OCI-LY1 (cell line): ENCODE data around the gene RABGAP1L.
A peak's percentile ranks its signal among the peaks of the same experiment; 100 is the strongest.

Source experiments
- H2AFZ ChIP-seq: fragments of 200-600 bp; sonication (generic), shearing (Covaris generic); 2 replicates; pipeline ENCODE4 v1.6.0; 2014; ENCODE audit warnings: antibody characterized with exemption, mild to moderate bottlenecking, low read length
- H3F3A ChIP-seq: fragments of 200-600 bp; sonication (generic), shearing (Covaris generic); 2 replicates; pipeline ENCODE4 v1.6.0; 2014; ENCODE audit warnings: mild to moderate bottlenecking, antibody characterized with exemption, low read length, moderate library complexity; ENCODE audit not compliant: insufficient read depth
- H3K27ac ChIP-seq: fragments of 200-600 bp; sonication (generic); 2 replicates; pipeline ENCODE4 v1.5.1; 2014; ENCODE audit warnings: low read length, mixed run types, mild to moderate bottlenecking, low read depth; ENCODE audit not compliant: poor library complexity, severe bottlenecking
- H3K27me3 ChIP-seq: fragments of 200-600 bp; sonication (generic); 2 replicates; pipeline ENCODE4 v1.6.0; 2014; ENCODE audit warnings: antibody characterized with exemption, mild to moderate bottlenecking, low read length, moderate library complexity; ENCODE audit not compliant: insufficient read depth
- H3K36me3 ChIP-seq: fragments of 200-600 bp; sonication (generic); 2 replicates; pipeline ENCODE4 v1.6.1; 2014; ENCODE audit warnings: mild to moderate bottlenecking, antibody characterized with exemption, low read length, moderate library complexity, mixed read lengths; ENCODE audit not compliant: insufficient read depth
- H3K4me1 ChIP-seq: fragments of 200-600 bp; sonication (generic); 2 replicates; pipeline ENCODE4 v1.5.1; 2014; ENCODE audit warnings: mild to moderate bottlenecking, low read length, moderate library complexity; ENCODE audit not compliant: insufficient read depth, severe bottlenecking
- H3K4me2 ChIP-seq: fragments of 200-600 bp; sonication (generic), shearing (Covaris generic); 2 replicates; pipeline ENCODE4 v1.6.1; 2014; ENCODE audit warnings: low read length
- H3K4me3 ChIP-seq: fragments of 200-600 bp; sonication (generic); 2 replicates; pipeline ENCODE4 v1.5.1; 2014; ENCODE audit warnings: low read length, low read depth, mild to moderate bottlenecking, mixed read lengths; ENCODE audit not compliant: poor library complexity, severe bottlenecking
- H3K79me2 ChIP-seq: fragments of 200-600 bp; shearing (Covaris generic); 2 replicates; pipeline ENCODE4 v1.6.1; 2016; ENCODE audit warnings: mixed run types, low read length, mixed read lengths; ENCODE audit not compliant: insufficient read depth
- H3K9ac ChIP-seq: fragments of 200-600 bp; sonication (generic), shearing (Covaris generic); 2 replicates; pipeline ENCODE4 v1.6.1; 2014; ENCODE audit warnings: mild to moderate bottlenecking, low read length, mixed read lengths
- H3K9me2 ChIP-seq: fragments of 200-600 bp; sonication (generic), shearing (Covaris generic); 2 replicates; pipeline ENCODE4 v1.6.1; 2014; ENCODE audit warnings: low read depth, mild to moderate bottlenecking, low read length, mixed read lengths
- H3K9me3 ChIP-seq: fragments of 200-600 bp; shearing (Covaris generic); 2 replicates; pipeline ENCODE4 v1.6.1; 2014; ENCODE audit warnings: low read length, mixed read lengths
- H4K20me1 ChIP-seq: fragments of 200-600 bp; sonication (generic), shearing (Covaris generic); 2 replicates; pipeline ENCODE4 v1.6.0; 2016; ENCODE audit warnings: mild to moderate bottlenecking, low read length; ENCODE audit not compliant: insufficient read depth
- EZH2 ChIP-seq: fragments of 200-600 bp; sonication (generic), shearing (Covaris generic); IDR thresholded peaks from 2 replicates; pipeline ENCODE4 v1.8.0; 2017; ENCODE audit warnings: borderline replicate concordance, mixed run types, mild to moderate bottlenecking, antibody characterized with exemption, low read length, moderate library complexity, mixed read lengths
- TF ChIP-seq, protein P1 (sequence below): fragments of 200-600 bp; sonication (generic), shearing (Covaris generic); IDR thresholded peaks from 2 replicates; pipeline ENCODE4 v1.5.1; 2017; ENCODE audit warnings: mild to moderate bottlenecking, antibody characterized with exemption, low read length, moderate library complexity, mixed read lengths

RABGAP1L gene

DNA sequence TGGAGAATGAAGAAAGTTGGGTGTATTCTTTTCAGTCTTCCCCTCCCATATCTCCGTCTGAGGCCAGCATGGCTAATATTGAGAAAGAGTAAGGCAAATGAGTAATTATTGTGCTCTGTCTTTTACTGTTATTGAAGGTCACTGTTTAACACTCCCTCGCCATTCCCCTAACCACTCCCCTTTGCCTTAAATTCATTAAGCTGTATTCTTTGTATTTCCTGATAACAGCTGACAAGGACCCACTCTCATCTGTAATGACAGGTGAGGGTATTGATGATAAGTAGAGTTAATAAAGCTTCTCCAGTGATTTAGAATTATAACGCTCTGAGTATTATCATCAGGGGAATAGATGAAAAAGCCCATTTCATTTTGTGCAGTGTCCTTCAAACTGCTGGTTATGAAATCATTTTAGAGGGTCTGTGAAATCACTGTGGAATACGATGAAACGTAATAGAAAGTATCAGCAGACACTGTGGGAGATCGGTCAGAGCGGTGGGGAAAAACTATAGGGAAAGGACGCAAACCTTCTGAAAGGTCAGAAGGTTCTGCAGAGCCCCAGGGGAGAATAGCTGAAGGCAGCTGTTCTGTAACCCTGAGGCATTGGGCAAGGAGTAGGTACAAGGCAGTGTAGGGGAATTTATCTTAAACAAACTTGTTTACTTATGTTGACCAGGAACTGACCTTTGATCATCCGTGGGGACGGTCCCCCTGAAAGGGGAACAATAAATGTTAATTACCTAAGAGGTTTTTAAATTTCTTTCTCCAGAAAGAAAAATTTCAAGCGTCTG is 794.2 kb downstream of the RABGAP1L start:
- Histone ChIP-seq H4K20me1 (no peaks in the 10 kb centered on the region), H3K79me2 (0 out of 2 replicates have a peak, but pooled peaks cover 4% of the 10 kb centered on the region), H3F3A (no peaks in the 10 kb centered on the region), H3K4me3 (peak overlapping the region; percentile 34), H3K4me1 (peaks cover 58% of the 10 kb centered on the region), H3K9me2 (no peaks in the 10 kb centered on the region), H3K4me2 (peak overlapping the region; percentile 54), H3K9ac (peak overlapping the region; percentile 43; the same call in 1 of the 2 replicates), H3K27me3 (no peaks in the 10 kb centered on the region), H3K27ac (peak overlapping the region; percentile 75), H2AFZ (no peak overlapping the region), H3K36me3 (peaks cover 15% of the 10 kb centered on the region; the same call in 1 of the 2 replicates), H3K9me3 (no peaks in the 10 kb centered on the region)
- no peak for TF ChIP-seq EZH2
- TF ChIP-seq, protein P1, sequence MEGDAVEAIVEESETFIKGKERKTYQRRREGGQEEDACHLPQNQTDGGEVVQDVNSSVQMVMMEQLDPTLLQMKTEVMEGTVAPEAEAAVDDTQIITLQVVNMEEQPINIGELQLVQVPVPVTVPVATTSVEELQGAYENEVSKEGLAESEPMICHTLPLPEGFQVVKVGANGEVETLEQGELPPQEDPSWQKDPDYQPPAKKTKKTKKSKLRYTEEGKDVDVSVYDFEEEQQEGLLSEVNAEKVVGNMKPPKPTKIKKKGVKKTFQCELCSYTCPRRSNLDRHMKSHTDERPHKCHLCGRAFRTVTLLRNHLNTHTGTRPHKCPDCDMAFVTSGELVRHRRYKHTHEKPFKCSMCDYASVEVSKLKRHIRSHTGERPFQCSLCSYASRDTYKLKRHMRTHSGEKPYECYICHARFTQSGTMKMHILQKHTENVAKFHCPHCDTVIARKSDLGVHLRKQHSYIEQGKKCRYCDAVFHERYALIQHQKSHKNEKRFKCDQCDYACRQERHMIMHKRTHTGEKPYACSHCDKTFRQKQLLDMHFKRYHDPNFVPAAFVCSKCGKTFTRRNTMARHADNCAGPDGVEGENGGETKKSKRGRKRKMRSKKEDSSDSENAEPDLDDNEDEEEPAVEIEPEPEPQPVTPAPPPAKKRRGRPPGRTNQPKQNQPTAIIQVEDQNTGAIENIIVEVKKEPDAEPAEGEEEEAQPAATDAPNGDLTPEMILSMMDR = no peak

DNA sequence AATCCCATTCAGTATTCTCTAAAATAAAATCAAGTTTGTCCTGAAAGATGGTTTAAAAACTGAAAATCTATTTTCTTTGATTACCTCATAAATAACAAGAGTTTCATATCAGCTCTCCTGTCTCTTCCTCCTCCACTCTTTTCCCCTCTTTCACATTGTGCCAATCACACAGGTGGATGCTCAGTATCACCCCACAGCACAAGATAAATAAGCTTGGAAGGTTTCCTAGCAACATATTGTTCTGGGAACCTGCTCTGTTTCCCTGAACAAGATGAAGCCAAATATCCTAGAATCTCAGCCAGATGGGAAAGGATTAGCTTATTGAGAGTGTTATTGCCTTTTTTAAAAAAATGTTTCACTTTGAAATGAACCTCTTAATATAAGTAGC is 794.7 kb downstream of the RABGAP1L start:
- TF ChIP-seq, protein P1 = no peak
- TF ChIP-seq EZH2 = no peak
- Histone ChIP-seq H3K36me3 (peaks cover 21% of the 10 kb centered on the region; the same call in 1 of the 2 replicates), H3K9ac (peak overlapping the region; percentile 30; the same call in 1 of the 2 replicates), H3F3A (no peaks in the 10 kb centered on the region), H2AFZ (no peak overlapping the region), H3K79me2 (0 out of 2 replicates have a peak, but pooled peaks cover 4% of the 10 kb centered on the region), H3K4me1 (peaks cover 58% of the 10 kb centered on the region), H3K9me3 (no peaks in the 10 kb centered on the region), H3K27me3 (no peaks in the 10 kb centered on the region), H3K4me2 (peak overlapping the region; percentile 54; the same call in 1 of the 2 replicates), H3K4me3 (peak overlapping the region; percentile 13), H3K27ac (peak overlapping the region; percentile 75), H3K9me2 (no peaks in the 10 kb centered on the region), H4K20me1 (no peaks in the 10 kb centered on the region)

DNA sequence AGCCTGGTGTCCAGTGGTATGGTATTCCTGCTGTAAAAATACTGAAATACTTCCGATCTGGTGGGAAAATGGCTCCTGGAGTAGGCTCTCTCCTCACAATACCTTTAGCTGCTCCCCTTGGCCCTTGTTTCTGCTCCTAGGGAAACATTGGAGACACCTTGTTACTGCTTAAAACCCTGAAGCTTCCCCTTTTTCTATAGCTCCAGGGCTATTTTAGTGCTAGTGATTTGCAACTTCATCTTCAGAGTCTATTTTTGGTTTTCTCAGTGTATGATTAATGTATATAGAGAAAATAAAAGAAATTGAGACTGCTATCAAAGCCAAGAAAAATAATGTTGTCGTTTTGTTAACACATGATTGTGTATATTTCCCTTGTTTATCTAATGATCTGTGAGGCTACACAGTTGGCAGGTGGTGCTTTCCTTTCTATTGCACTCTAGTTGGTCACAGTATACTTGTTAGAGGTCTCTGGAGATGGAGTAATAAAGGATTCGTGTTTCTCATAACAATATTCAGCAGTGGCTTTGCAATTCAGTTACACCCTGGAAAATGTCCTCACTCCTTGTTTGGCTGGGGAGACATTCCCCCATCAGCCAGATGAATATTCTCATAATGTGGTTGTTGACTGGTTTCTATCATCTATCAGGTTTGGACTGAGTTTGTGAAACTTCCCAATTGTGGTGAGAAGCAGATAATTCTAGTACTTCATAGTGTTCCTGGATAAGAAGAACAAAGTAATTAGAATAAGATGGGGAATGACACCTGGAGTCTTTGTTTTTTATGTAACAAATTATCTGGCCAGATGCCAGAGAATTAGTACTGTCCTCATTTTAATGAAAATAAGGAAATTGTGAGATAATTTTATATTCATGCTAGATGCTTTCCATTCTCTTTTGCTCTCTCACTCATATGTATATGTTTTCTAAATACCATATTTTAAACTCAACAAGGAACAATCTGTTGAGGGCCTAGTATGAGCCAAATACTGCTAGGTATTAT is 795.6 kb downstream of the RABGAP1L start:
- Histone ChIP-seq H3K27me3 (no peaks in the 10 kb centered on the region), H3F3A (no peaks in the 10 kb centered on the region), H3K9me2 (no peaks in the 10 kb centered on the region), H3K79me2 (0 out of 2 replicates have a peak, but pooled peaks cover 4% of the 10 kb centered on the region), H3K9me3 (no peaks in the 10 kb centered on the region), H3K36me3 (peaks cover 25% of the 10 kb centered on the region; the same call in 1 of the 2 replicates), H3K4me1 (peaks cover 58% of the 10 kb centered on the region), H2AFZ (no peak overlapping the region), H3K9ac (peak overlapping the region; percentile 33; the same call in 1 of the 2 replicates), H3K27ac (peak overlapping the region; percentile 75), H4K20me1 (no peaks in the 10 kb centered on the region), H3K4me2 (peak overlapping the region; percentile 48; the same call in 1 of the 2 replicates), H3K4me3 (peak overlapping the region; percentile 11)
- TF ChIP-seq, protein P1 = no peak
- TF ChIP-seq EZH2 = no peak
